Right lobe of liver (tissue), 6 donors: ENCODE results near the gene UVRAG. TPM values are rescaled to one million over a fixed set of nuclear protein-coding genes. Genes with fewer than 3 reads are reported as not detected.
"Not testable (repeated sequence)": the region's sequence is repeated elsewhere in the genome, so short reads cannot be mapped to it uniquely, and the experiment has no call there.

Experiments used
- ATAC-seq, 4 donors: fragments of 200-7000 bp; cut with Tn5 transposase; one replicate each; pipeline ENCODE4 v1.9.1; 2020; ENCODE audit warnings: mild to moderate bottlenecking in 4 of 4, moderate library complexity in 4 of 4
- DNase-seq, 3 donors: peaks; one replicate each; pipeline ENCODE4 v3.0.0-alpha.2; 2020
- H3K27ac ChIP-seq, 3 donors: fragments of 200-600 bp; one replicate each; pipeline ENCODE4 v1.8.0; 2022
- H3K27me3 ChIP-seq, 2 donors: fragments of 200-600 bp; one replicate each; pipeline ENCODE4 v1.8.0; 2022
- H3K36me3 ChIP-seq, 4 donors: fragments of 200-600 bp; sonication (generic) in 1 of 4; one replicate each; pipeline versions ENCODE4 v1.5.1 to v1.8.0; 2017 to 2022; ENCODE audit warnings: control low read depth in 1 of 4
- H3K4me1 ChIP-seq, 4 donors: fragments of 200-600 bp; sonication (generic) in 1 of 4; one replicate each; pipeline versions ENCODE4 v1.5.1 to v1.8.0; 2017 to 2022; ENCODE audit warnings: control low read depth in 1 of 4
- H3K4me3 ChIP-seq, 3 donors: fragments of 200-600 bp; one replicate each; pipeline ENCODE4 v1.8.0; 2022
- H3K9me3 ChIP-seq, 4 donors: fragments of 200-600 bp; sonication (generic) in 1 of 4; one replicate each; pipeline versions ENCODE4 v1.5.1 to v1.8.0; 2017 to 2022; ENCODE audit warnings: control low read depth in 1 of 4
- CTCF ChIP-seq, 4 donors: fragments of 200-600 bp in 3 of 4; fragments of 450-650 bp in 1 of 4; IDR thresholded peaks; one replicate each; pipeline versions ENCODE4 v1.5.1 to v1.8.0; 2016 to 2022; ENCODE audit warnings: antibody characterized with exemption in 4 of 4, mild to moderate bottlenecking in 2 of 4
- POLR2A ChIP-seq: fragments of 450-650 bp; IDR thresholded peaks from one replicate; pipeline ENCODE4 v1.6.1; 2017; ENCODE audit warnings: antibody characterized with exemption, mild to moderate bottlenecking
- WGBS: methylation state at CpG from one replicate; pipeline ENCODE4 v1.1.6; 2018; ENCODE audit warnings: low coverage, low lambda C conversion rate; ENCODE audit not compliant: insufficient coverage; ENCODE audit errors: missing lambda C conversion rate; 5-methylcytosine and 5-hydroxymethylcytosine counted together
- intact Hi-C, 2 donors: fragments of 100-400 bp; cut with DNase I; formaldehyde crosslinking; loops; one replicate each; pipeline versions ENCODE4 v1.11.2 to v1.14.1; 2022
- total RNA-seq, 6 experiments: library from RNA; depleted of rRNA in 2 of 6; stranded (reverse); fragments of >200 nt in 2 of 6; fragmentation: NEBNext Ultra II Directional in 3 of 6; extraction: Animal tissue kit (Norgen Biotek cat#: 25700) in 3 of 6; gene quantifications; one replicate each; pipeline versions ENCODE4 v1.1.0 to v1.2.4, GENCODE V29; 2016 to 2023
- donor health status: DM: no; HTN: yes; CAD: no.
- donor health status: DM: no; HTN: no; CAD: no.
- donor health status: DM: no; HTN: no; CAD: no.
- donor health status: DM: no; HTN: yes; CAD: no.
- donor health status: DM: no; HTN: yes; CAD: no.

Gene UVRAG
- total RNA-seq, 6 experiments from 2014 or later = 8.8 to 12.6 (median 10.3) TPM

GRCh38 chr11:76073724-76074123 lies 258.7 kb downstream of the UVRAG start:
- Histone ChIP-seq H3K27ac (no peak overlapping the region), H3K4me1 (no peaks in the 10 kb centered on the region), H3K36me3 (no peaks in the 10 kb centered on the region), H3K27me3 (no peaks in the 10 kb centered on the region), H3K9me3 (no peaks in the 10 kb centered on the region), H3K4me3 (no peak overlapping the region)
- ATAC-seq = no peak
- 86% methylated on average over 1 of the region's 1 CpG for WGBS
- TF ChIP-seq POLR2A (no peak), CTCF (IDR thresholded peaks at IDR 0.05) (no peak)
- intact Hi-C loops = no loop called here
- DNase-seq = no peak

- Histone ChIP-seq H3K36me3 (no peaks in the 10 kb centered on the region), H3K4me3 (no peak overlapping the region), H3K27me3 (no peaks in the 10 kb centered on the region), H3K4me1 (no peaks in the 10 kb centered on the region), H3K9me3 (no peaks in the 10 kb centered on the region), H3K27ac (no peak overlapping the region)
- DNase-seq (no peak), ATAC-seq (no peak)
- no peak for TF ChIP-seq CTCF (IDR thresholded peaks at IDR 0.05)
- no peak for TF ChIP-seq POLR2A
- 40% methylated on average over 1 of the region's 1 CpG for WGBS
- intact Hi-C loops = no loop called here
Observed at GRCh38 chr11:76074148-76075095, 259.4 kb downstream of the UVRAG start.

GRCh38 chr11:76075716-76076115 lies 260.7 kb downstream of the UVRAG start:
- DNase-seq (no peak), ATAC-seq (no peak)
- 100% methylated on average over 2 of the region's 2 CpGs for WGBS
- TF ChIP-seq CTCF (IDR thresholded peaks at IDR 0.05) = no peak
- no peak for TF ChIP-seq POLR2A
- H3K4me1 ChIP-seq = no peaks in the 10 kb centered on the region
- no peaks in the 10 kb centered on the region for H3K27me3 ChIP-seq
- no peak overlapping the region for H3K4me3 ChIP-seq
- H3K36me3 ChIP-seq = no peaks in the 10 kb centered on the region
- intact Hi-C loops = no loop called here
- no peak overlapping the region for H3K27ac ChIP-seq
- no peaks in the 10 kb centered on the region for H3K9me3 ChIP-seq

- H3K27me3 ChIP-seq, H3K4me1 ChIP-seq, H3K27ac ChIP-seq, H3K4me3 ChIP-seq, H3K9me3 ChIP-seq, H3K36me3 ChIP-seq, ATAC-seq, DNase-seq, intact Hi-C loops: not testable (repeated sequence)
- WGBS = 93% methylated on average over 3 of the region's 4 CpGs
Observed at GRCh38 chr11:76076253-76076652, 261.2 kb downstream of the UVRAG start.

GRCh38 chr11:76076749-76077148 lies 261.7 kb downstream of the UVRAG start:
- intact Hi-C loops = no loop called here
- Histone ChIP-seq H3K36me3 (no peaks in the 10 kb centered on the region), H3K27ac (no peak overlapping the region), H3K4me3 (no peak overlapping the region), H3K9me3 (no peaks in the 10 kb centered on the region), H3K4me1 (no peaks in the 10 kb centered on the region), H3K27me3 (no peaks in the 10 kb centered on the region)
- DNase-seq = no peak
- WGBS = 100% methylated on average over 1 of the region's 1 CpG
- TF ChIP-seq CTCF (IDR thresholded peaks at IDR 0.05) (no peak), POLR2A (no peak)
- ATAC-seq = no peak
